ENCODE data around the gene LSM5. TPM values are rescaled to one million over a fixed set of nuclear protein-coding genes. Genes with fewer than 3 reads are reported as not detected.

LSM5 gene
- total RNA-seq, 1 experiment from 2014 or later = 108 TPM

GRCh38 chr7:32535162-32535702 lies 45.1 kb upstream of the LSM5 start:
- no peak overlapping the region for H2BK5ac ChIP-seq (ENCODE audit: insufficient read length, low read length)
- DNase-seq = no peak
- no peak overlapping the region for H4K5ac ChIP-seq (ENCODE audit: insufficient read length, low read depth, low read length)
- no peaks in the 10 kb centered on the region for H3K23me2 ChIP-seq (ENCODE audit: insufficient read length, low read depth, low read length, poor library complexity, severe bottlenecking)
- no peak overlapping the region for H3K4ac ChIP-seq (ENCODE audit: low read depth, low read length)
- H3K36me3 Mint-ChIP-seq (ENCODE audit: insufficient read depth in 1 of 3, low read depth in 3 of 3) = no peaks in the 10 kb centered on the region; a peak in 2 of 7 replicates
- H2AFZ ChIP-seq (ENCODE audit: low read length) = no peak overlapping the region
- H3K23ac ChIP-seq (ENCODE audit: insufficient read length, low read depth, low read length) = no peak overlapping the region
- TF ChIP-seq, protein P1, sequence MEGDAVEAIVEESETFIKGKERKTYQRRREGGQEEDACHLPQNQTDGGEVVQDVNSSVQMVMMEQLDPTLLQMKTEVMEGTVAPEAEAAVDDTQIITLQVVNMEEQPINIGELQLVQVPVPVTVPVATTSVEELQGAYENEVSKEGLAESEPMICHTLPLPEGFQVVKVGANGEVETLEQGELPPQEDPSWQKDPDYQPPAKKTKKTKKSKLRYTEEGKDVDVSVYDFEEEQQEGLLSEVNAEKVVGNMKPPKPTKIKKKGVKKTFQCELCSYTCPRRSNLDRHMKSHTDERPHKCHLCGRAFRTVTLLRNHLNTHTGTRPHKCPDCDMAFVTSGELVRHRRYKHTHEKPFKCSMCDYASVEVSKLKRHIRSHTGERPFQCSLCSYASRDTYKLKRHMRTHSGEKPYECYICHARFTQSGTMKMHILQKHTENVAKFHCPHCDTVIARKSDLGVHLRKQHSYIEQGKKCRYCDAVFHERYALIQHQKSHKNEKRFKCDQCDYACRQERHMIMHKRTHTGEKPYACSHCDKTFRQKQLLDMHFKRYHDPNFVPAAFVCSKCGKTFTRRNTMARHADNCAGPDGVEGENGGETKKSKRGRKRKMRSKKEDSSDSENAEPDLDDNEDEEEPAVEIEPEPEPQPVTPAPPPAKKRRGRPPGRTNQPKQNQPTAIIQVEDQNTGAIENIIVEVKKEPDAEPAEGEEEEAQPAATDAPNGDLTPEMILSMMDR (conservative IDR thresholded peaks at IDR 0.05) = no peak
- no peak overlapping the region for H3K9ac ChIP-seq (ENCODE audit: extremely low read depth, insufficient read length, low read length)
- H3K14ac ChIP-seq (ENCODE audit: insufficient read depth, low read length) = no peak overlapping the region
- no peak overlapping the region for H2BK15ac ChIP-seq (ENCODE audit: low read depth, low read length)
- no peaks in the 10 kb centered on the region for H4K20me1 ChIP-seq (ENCODE audit: control insufficient read depth, insufficient read depth, insufficient read length)
- H2AK5ac ChIP-seq (ENCODE audit: insufficient read length, low read length) = no peak overlapping the region
- no peak overlapping the region for H3K4me2 ChIP-seq (ENCODE audit: insufficient read depth, insufficient read length, low read length)
- H3K27ac Mint-ChIP-seq = no peak overlapping the region
- no peaks in the 10 kb centered on the region for H3K27me3 ChIP-seq (ENCODE audit: insufficient read depth, low read length)
- H3K9me3 ChIP-seq (ENCODE audit: control insufficient read depth, low read depth, low read length) = no peaks in the 10 kb centered on the region
- H4K91ac ChIP-seq (ENCODE audit: insufficient read length, low read depth, low read length) = no peak overlapping the region
- H3K56ac ChIP-seq (ENCODE audit: insufficient read length, low read depth, low read length) = no peak overlapping the region
- no peaks in the 10 kb centered on the region for H3K27me3 Mint-ChIP-seq (ENCODE audit: low read depth)
- peaks cover 8% of the 10 kb centered on the region; the same call in 1 of the 2 replicates for H3K4me1 ChIP-seq (ENCODE audit: insufficient read depth, low read length)
- no peaks in the 10 kb centered on the region for H3K9me3 Mint-ChIP-seq
- H3T11ph ChIP-seq (ENCODE audit: low read length) = no peak overlapping the region
- no peak overlapping the region for H2BK12ac ChIP-seq (ENCODE audit: insufficient read length, low read depth, low read length)
- H3K4me3 Mint-ChIP-seq = no peak overlapping the region
- peaks cover 13 to 17% of the 10 kb centered on the region in 2 experiments for H3K4me1 Mint-ChIP-seq
- WGBS (ENCODE audit: extremely low coverage, insufficient read length, low lambda C conversion rate) = no CpG with 5 or more reads among the region's 4 CpGs
- no peak overlapping the region for H4K8ac ChIP-seq (replicated peaks; ENCODE audit: insufficient read length, low read depth, low read length)
- H3K27ac ChIP-seq (ENCODE audit: insufficient read length, low read depth, low read length) = no peak overlapping the region
- H2BK120ac ChIP-seq (ENCODE audit: low read depth, low read length, poor library complexity, severe bottlenecking) = no peak overlapping the region
- peaks cover 2% of the 10 kb centered on the region; the same call in 1 of the 2 replicates for H3K79me2 ChIP-seq (ENCODE audit: insufficient read depth, low read length)
- no peak overlapping the region for H2BK20ac ChIP-seq (ENCODE audit: low read depth, low read length, poor library complexity, severe bottlenecking)
- H3K18ac ChIP-seq (ENCODE audit: insufficient read length, low read depth, low read length) = no peak overlapping the region
- peaks cover 3% of the 10 kb centered on the region for H3K79me1 ChIP-seq (ENCODE audit: insufficient read depth, low read depth, low read length, poor library complexity, severe bottlenecking)

Measured in H9 (cell line).